Activated effector memory CD4-positive, alpha-beta T cell treated with anti-CD3 and anti-CD28 coated beads, Interleukin-2, amount 50 U/mL, for 16 hours (primary cell): ENCODE data around the gene SLC30A5.
A peak's percentile ranks its signal among the peaks of the same experiment; 100 is the strongest.
"Not testable (repeated sequence)": the region's sequence is repeated elsewhere in the genome, so short reads cannot be mapped to it uniquely, and the experiment has no call there.

Source experiments
- DNase-seq: peaks from one replicate; pipeline ENCODE4 v3.0.0-alpha.2; 2020

SLC30A5 gene

DNA sequence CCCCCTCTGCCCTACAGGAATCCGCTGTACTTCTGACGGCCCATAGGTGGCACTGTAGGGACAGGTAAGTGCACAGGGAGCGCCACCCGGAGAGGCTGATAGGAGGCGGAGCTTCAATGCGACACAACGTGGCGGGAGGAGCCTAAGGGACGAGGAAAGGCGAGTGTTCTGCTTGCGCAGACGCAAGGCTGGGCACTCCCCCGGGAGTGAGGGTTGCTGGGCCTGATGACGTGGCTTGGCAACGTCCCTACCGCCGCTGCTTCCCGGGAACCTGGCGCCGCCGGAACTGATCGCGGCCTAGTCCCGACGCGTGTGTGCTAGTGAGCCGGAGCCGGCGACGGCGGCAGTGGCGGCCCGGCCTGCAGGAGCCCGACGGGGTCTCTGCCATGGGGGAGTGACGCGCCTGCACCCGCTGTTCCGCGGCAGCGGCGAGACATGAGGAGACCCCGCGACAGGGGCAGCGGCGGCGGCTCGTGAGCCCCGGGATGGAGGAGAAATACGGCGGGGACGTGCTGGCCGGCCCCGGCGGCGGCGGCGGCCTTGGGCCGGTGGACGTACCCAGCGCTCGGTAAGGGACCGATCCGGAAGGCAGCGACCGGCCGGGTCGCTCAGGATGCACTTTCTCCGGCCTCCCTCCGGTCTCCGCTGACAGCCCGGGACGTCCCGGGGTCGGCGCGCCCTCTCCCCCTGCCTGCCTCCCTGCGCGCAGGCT lies at the start of gene SLC30A5:
Gene SLC30A5, plus strand, starts transcription at position 244 of the 712 bp plus-strand sequence. Its CDS starts 242 bp downstream, at position 486.
- peak; percentile 99 for DNase-seq

DNA sequence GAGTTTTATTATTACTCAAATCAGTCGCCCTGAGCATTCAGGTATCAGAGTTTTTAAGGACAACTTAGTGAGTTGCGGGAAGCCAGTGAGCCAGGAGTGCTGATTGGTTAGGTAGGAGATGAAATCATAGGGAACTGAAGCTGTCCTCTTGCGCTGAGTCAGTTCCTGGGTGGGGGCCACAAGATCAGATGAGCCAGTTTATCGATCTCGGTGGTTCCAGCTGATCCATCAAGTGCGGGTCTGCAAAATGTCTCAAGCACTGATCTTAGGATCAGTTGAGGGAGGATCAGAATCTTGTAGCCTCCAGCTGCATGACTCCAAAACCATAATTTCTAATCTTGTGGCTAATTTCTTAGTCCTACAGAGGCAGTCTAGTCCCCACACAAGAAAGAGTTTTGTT lies 48.6 kb upstream of the SLC30A5 start:
- not testable (repeated sequence) for DNase-seq

DNA sequence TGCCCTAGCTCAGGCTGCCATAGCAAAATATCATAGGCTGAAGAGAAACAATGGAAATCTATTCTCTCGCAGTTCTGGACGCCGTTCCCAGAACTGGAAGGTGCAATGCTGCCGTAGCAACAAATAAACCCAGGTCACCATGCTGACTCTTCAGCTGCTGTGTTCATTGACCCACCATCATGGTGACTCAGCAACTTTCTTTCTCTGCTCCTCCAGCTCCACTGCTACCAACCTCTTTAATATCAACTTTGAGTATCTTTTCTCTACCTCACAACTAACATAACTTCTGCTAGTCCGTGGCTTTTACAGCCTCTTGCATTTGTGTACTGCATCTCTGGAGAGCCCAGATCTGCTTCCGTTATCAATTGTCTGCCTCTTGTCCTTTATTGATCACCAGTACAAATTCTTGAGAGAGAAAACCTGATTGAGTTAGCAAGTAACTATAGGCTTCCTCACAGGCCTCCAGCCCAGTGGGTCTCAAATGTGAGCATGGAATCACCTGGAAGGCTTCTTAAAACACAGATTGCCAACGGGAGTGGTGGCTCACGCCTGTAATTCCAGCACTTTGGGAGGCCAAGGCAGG lies 47.3 kb upstream of the SLC30A5 start:
- DNase-seq: no peak

DNA sequence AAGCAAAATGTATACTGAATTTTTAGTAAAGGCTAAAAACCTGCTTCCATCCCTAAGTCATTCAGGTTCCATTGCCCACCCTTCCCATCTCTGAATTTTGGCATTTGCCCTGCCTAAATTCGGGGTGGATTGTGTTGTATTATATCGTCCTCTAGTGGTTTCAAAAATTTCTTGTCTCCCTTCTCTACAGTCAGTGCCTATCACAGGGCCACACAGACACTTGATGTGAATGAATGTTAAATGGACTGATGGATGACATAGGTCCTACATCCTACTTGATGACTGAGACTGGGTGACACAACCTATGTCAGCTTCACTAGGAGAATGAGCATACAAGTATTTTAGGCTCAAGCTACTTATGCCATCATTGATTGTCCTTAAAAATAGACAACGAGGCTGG lies 45.6 kb upstream of the SLC30A5 start:
- DNase-seq: no peak

DNA sequence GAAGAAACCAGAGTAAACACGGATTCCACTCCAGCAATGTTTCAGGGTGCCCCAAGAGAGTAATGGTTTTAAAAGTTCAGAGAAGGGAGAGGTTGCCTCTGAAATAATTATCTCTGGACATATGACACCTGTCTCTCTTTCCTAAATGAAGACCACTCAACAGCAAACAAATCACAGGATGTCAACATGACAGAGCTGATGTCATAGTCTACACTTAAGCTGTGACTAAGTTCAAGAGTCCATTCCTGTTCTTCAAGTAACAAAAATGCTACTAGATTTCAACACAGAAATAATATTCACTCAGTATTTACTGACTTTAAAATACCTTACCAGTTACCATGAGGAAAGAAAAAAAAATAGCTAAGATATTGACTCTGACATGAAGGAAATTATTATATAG lies 44.7 kb upstream of the SLC30A5 start:
- DNase-seq: no peak

DNA sequence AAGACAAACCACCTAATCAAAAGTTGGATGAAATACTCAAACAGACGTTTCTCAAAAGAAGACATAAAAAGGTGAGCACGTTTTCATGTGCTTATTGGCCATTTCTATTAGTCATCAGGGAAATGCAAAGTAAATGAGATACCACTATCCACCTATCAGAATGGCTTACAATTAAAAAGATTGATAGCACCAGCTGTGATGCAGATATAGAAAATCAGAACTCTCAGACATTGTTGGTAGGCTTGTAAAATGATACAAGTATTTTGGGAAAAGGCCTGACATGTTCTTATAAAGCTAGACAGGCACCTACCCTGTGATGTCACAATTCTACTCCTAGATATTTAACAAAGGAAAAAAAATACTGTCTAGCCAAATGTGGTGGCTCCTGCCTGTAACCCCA lies 44.0 kb upstream of the SLC30A5 start:
- DNase-seq: no peak

DNA sequence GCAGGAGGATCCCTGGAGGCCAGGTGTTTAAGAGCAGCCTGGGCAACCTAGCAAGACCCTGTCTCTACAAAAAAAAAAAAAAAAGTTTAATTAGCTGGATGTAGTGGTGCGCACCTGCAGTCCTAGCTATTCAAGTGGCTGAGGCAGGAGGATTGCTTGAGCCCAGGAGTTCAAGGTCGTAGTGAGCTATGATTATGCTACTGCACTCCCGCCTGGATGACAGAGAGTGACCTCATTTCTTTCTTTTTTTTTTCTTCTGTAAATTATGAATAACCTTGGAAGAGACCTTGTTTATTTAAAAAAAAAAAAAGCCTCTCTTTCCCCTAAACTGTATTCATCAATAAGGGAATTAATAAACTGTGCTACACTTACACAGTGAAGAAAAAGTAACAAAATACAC lies 43.6 kb upstream of the SLC30A5 start:
- DNase-seq: no peak

DNA sequence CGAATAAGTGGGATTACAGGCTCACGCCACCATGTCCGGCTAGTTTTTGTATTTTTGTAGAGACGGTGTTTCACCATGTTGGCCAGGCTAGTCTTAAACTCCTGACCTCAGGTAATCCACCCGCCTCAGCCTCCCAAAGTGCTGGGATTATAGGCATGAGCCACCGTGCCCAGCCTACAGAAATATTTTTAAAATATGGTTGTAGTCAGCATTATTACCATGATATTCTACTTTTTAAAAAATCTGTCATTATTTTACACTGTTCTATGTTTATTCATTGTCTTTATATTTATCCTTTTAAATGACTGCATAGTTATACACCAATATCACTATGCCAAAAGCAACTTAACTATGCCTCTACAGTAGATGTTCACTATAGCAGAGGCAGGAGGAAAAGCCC lies 41.6 kb upstream of the SLC30A5 start:
- DNase-seq: no peak

DNA sequence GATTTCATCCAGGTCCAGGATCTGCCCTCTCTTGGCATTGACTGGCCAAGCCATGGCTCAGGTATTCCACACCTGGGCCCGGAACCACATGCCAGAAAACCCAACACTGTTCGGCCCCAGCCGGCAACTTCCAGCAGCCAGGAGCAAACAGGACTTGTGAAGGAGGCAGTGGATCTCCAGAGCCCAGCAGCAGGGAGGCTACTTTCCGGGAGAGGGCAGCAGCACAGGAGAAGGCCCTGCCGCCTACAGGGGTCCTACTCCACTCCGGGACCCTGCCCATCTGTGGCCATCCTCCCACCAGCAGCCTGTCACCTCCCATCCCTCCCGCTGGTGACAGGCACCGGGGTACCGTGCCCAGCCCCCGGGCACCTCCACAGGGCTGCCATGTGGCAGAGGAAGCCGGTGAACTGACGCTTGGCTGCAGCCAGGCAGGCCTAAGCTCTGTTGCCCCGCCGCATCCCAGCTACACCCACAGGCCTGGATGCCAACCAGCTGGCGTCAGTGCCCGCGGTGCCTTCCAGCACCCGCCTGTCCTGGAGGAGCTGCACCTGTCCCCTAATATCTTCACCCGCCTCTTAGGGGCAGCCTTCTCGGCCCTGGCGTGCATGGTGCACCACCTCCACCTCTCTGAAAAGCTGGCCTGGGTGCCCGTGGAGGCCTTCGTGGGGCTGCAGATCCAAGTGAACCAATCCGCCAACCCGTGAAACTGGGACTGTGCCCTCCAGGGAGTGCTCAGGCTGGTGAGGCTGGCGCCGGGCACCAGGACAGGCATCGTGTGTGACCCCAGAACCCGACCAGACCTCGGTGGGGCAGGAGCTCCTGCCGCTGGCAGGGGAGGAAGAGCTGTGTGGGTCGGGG lies 18.9 kb upstream of the SLC30A5 start:
- DNase-seq: no peak

DNA sequence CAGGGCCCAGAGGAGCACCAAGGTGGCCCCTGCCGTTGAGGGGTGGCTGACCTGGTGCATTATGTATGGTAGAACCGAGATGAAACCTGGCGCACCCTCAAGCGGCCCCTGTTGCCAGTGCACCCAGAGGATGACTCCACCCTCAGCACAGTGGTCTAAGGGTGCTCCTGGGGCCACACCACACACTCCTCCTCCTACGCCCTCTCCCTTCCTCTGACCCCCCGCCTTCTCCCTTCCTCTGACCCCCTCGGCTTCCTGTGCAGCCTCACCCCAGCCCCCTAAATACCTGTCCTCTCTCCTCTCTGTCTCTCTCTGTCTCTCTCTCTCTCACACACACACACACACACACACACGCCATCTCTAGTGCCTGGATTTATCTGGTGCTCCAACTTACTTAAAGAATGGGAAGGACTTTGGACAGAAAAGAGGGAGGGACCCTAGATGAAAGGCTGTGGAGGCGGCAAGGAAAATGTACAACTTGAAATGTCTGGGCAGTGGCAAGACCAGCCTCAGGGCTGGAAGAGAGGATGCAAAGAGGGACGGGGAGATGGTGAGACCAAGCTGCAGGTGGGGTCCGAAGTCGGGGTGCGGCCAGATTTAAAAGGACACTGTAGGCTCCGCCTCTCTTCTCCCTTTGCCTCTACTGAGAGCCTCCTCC lies 18.2 kb upstream of the SLC30A5 start:
- no peak for DNase-seq

DNA sequence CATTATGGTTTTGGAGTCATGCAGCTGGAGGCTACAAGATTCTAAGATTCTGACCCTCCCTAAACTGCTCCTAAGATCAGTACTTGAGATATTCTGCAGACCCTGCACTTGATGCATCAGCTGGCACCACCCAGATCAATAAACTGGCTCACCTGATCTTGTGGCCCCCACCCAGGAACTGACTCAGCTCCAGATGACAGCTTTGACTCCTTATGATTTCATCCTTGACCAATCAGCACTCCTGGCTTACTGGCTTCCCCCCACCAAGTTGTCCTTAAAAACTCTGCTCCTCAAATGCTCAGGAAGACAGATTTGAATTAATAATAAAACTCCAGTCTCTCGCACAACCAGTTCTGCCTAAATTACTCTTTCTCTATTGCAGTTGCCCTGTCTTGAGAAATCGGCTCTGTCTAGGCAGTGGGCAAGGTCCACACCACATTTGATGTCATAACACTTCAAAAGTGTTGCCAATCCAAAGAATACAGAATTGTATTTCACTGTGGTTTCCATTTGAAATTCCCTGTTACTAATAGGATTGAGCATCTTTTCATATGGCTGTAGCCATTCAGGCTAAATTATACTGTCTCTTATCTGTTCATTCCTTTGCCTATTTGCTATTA lies 14.8 kb upstream of the SLC30A5 start:
- no peak for DNase-seq

DNA sequence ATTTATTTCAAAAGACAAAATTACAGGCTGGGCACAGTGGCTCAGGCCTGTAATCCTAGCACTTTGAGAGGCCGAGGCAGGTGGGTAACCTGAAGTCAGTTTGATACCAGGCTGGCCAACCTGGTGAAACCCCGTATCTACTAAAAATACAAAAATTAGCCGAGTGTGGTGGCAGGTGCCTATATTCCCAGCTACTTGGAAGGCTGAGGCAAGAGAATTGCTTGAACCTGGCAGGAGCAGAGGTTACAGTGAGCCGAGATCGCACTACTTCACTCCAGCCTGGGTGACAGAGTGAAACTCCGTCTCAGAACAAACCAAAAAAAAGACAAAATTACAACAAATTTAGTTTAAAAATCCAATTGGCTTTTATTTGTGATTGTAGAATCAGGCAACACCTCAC lies 14.3 kb upstream of the SLC30A5 start:
- DNase-seq: no peak

DNA sequence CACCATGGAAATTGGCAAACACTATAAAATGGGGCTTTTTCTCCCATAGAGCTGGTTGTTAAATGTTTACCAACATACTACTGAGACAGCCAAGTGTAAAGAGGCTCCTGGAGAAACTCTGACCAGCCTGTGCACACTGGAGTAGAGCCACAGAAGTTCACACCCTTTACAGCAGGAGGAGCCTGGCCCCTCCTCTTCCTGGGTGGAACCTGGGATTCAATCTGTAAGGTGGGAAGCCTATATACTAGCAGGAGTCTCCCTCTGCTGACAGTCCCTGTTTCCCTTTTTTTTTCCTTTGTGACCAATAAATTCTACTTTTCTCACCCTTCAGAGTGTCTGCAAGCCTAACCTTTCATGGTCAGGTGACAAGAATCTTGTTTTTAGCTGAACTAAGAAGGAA lies 10.4 kb upstream of the SLC30A5 start:
- DNase-seq: no peak

DNA sequence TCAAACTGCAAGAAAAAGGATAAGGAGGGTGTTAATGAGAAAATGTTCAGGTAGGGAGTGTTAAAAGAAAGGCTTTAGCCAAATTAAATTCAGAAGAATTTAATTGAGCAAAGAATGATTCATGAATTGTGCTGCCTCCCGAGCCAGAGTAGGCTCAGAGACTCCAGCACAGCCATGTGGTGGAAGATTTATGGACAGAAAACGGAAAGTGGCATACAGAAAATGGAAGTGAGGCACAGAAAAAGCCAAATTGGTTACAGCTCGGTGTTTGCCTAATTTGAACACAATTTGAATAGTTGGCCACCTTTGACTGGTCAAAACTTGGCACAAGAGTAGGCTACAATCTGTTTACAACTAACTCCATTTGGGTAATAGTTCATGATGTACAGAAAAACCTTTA lies 9.6 kb upstream of the SLC30A5 start:
- DNase-seq: no peak

DNA sequence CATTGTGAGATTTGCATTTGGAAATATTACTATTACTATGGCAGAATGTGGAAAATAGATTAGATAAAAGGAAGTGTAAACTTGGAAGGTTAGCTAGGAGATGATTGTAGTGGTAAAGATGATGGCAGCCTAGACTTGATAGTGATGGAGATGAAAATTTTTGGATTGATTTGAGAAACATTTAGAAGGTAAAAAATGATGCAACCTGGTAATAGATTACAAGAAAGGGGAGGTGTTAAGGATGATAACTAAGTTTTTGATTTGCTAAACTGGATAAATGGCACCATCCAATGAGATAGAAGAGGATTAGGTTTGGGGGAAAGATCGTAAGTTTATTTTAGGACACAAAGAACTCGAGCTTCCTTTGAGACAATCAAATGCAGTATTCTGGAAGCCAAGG lies 8.9 kb upstream of the SLC30A5 start:
- no peak for DNase-seq

DNA sequence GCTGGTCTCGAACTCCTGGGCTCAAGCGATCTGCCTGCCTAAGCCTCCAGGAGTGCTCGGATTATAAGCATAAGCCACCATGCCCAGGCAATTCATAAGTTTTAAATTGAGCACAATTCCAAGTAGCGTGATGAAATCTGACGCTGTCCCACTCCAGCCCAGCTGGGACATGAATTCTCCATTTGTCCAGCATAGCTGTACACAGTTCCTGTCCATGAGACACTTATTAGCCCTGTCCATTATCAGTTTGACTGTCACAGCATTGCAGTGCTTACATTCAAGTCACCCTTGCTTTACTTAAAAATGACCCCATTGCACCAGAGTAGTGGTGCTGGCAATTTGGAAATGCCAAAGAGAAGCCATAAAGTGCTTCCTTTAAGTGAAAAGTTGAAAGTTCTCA lies 7.6 kb upstream of the SLC30A5 start:
- no peak for DNase-seq

DNA sequence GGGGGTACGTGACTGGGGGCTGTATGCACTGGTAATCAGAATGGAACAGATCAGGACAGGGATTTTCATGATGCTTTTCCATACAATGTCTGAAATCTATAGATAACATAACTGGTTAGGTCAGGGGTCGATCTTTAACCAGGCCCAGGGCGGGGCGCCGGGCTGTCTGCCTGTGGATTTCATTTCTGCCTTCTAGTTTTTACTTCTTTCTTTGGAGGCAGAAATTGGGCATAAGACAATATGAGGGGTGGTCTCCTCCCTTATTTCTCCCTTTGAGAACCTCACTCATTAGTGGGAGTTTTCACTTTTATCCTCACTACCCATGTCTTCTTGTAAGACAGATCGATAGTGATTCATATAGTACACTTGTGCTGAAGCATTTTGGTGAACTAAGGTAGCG lies 5.8 kb upstream of the SLC30A5 start:
- not testable (repeated sequence) for DNase-seq

DNA sequence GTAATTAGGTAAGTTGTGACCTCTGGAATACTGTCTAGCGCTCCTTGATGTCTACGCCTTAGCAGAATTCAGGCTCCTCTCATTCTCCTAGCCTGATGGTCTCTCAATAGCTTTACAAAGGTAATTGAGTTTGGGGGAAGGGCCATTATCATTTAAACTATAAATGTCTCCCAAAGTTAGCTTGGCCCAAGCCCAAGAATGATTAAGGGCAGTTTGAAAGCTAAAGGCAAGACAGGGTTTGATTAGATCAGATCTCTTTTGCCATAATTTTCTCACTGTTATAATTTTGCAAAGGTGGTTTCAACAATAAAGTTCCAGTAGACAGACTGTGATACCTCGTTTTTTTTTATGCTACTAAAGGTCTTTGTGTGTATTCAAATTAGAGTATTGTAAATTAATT lies 3.7 kb upstream of the SLC30A5 start:
- no peak for DNase-seq

DNA sequence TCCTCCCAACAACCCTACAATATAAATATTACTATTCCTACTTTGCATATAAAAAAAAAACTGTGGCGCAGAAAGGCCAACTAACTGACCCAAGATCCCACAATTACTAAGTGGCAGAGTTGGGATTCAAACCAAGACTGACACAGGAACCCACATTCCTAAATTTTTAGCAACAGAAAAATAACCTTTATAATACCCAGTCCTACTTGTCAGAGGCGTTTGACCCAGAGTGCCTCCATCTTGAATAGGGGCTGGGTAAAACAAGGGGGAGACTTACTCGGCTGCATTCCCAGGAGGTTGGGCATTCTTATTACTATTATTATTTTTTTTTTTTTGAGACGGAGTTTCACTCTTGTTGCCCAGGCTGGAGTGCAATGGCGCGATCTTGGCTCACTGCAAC lies 2.0 kb upstream of the SLC30A5 start:
- DNase-seq: no peak

DNA sequence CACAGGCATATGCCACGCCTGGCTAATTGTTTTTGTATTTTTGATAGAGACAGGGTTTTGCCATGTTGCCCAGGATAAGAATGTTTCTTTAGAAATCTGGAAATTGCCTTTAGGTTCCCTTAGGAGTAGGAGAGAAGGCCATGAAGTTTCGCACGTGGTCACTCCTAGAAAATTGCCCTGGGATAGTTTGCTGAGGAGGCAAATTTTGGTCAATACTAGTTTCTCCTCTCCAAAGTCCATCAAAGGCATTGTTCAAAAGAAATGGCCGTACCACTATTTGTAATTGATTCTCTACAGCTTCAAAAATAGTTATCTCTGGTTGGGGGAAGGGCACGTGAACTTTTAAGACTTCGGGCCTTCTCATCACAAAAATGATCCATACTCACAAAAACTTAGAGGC lies 845 bp upstream of the SLC30A5 start:
- DNase-seq: no peak

DNA sequence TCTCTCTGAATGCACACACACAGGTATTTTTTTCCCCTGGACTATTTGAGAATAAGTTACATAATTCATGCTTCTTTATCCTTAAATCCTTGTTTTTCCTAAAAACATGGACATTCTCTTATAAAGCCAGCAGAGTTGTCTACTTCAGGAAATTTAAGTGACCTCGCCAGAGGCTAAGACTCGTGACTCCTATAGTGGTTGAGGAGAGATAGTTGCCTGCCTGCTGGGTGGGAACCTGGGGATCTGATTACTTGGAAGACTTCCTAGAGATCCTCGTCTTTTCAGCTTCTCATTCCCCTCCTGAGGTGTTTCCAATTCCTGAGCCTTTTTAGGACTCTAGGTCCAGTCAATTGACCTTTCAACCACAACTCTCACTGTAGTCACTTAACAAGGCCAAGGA lies 5.5 kb downstream of the SLC30A5 start:
- no peak for DNase-seq

DNA sequence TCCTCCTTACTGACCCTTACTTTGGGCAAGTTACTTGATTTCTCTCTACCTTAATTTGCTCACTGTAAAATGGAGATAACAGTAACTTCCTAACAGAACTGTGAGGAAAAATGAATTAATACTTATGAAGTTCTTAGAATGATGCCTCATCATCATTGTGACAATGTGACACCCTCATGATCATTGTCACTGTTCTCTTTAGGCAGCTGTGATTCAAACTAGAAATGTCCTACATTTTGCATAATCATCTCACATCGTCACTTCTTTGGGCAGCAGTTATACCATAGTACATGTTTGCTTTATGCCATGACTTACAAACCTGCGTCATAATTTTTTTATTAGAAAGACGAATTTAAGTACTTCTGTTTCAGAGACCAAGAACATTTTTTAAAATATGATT lies 9.7 kb downstream of the SLC30A5 start:
- DNase-seq: no peak
